GM23338 (cell line): ENCODE results near the gene ABCA13. TPM values are rescaled to one million over a fixed set of nuclear protein-coding genes. Genes with fewer than 3 reads are reported as not detected.

ENCODE experiments used
- ATAC-seq: fragments of 200-7000 bp; cut with Tn5 transposase; 3 replicates; pipeline ENCODE4 v1.9.1; 2020
- DNase-seq: peaks from one replicate; pipeline ENCODE4 v3.0.0-alpha.2; 2015; ENCODE audit warnings: low spot score
- H2AFZ ChIP-seq: fragments of 200-600 bp; sonication (generic); 2 replicates; pipeline ENCODE4 v1.8.0; 2016; ENCODE audit warnings: antibody characterized with exemption, mild to moderate bottlenecking, moderate library complexity
- H3F3A ChIP-seq: fragments of 200-600 bp; sonication (generic); replicated peaks from 2 replicates; pipeline ENCODE4 v1.8.0; 2017; ENCODE audit warnings: antibody characterized with exemption, mixed run types, low read depth
- H3K27ac ChIP-seq: fragments of 200-600 bp; sonication (generic); 2 replicates; pipeline ENCODE4 v1.6.1; 2016; ENCODE audit warnings: low read depth
- H3K27me3 ChIP-seq: fragments of 200-600 bp; sonication (generic); 2 replicates; pipeline ENCODE4 v1.8.0; 2016; ENCODE audit warnings: mild to moderate bottlenecking, mixed run types, moderate library complexity; ENCODE audit not compliant: insufficient read depth
- H3K36me3 ChIP-seq: fragments of 200-600 bp; sonication (generic); 2 replicates; pipeline ENCODE4 v1.8.0; 2016; ENCODE audit warnings: mild to moderate bottlenecking; ENCODE audit not compliant: insufficient read depth
- H3K4me1 ChIP-seq: fragments of 200-600 bp; sonication (generic); 2 replicates; pipeline ENCODE4 v1.8.0; 2016; ENCODE audit warnings: mild to moderate bottlenecking, moderate library complexity; ENCODE audit not compliant: insufficient read depth
- H3K4me2 ChIP-seq: fragments of 200-600 bp; sonication (generic); 2 replicates; pipeline ENCODE4 v1.7.1; 2017; ENCODE audit warnings: mixed run types
- H3K4me3 ChIP-seq: fragments of 200-600 bp; sonication (generic); 2 replicates; pipeline ENCODE4 v1.6.1; 2016; ENCODE audit warnings: mixed run types
- H3K79me2 ChIP-seq: fragments of 200-600 bp; sonication (generic); replicated peaks from 2 replicates; pipeline ENCODE4 v1.8.0; 2017; ENCODE audit warnings: mild to moderate bottlenecking; ENCODE audit not compliant: insufficient read depth
- H3K9me2 ChIP-seq: fragments of 200-600 bp; sonication (generic); 2 replicates; pipeline ENCODE4 v1.8.0; 2017; ENCODE audit not compliant: insufficient read depth
- H4K20me1 ChIP-seq: fragments of 200-600 bp; sonication (generic); replicated peaks from 2 replicates; pipeline ENCODE4 v1.8.0; 2017; ENCODE audit warnings: mild to moderate bottlenecking; ENCODE audit not compliant: insufficient read depth
- H3K27ac Mint-ChIP-seq: 2 replicates; pipeline ENCODE4 v1.8.0; 2020; ENCODE audit warnings: inconsistent platforms, mild to moderate bottlenecking, moderate library complexity, mixed read lengths
- H3K27me3 Mint-ChIP-seq: 3 replicates; pipeline ENCODE4 v1.8.0; 2022; ENCODE audit warnings: low read depth, mild to moderate bottlenecking, moderate library complexity, mixed read lengths, inconsistent platforms; ENCODE audit not compliant: insufficient read depth, poor library complexity
- H3K36me3 Mint-ChIP-seq: 3 replicates; pipeline ENCODE4 v1.8.0; 2021; ENCODE audit warnings: low read depth, mild to moderate bottlenecking, inconsistent platforms, moderate library complexity, mixed read lengths
- H3K4me1 Mint-ChIP-seq: 3 replicates; pipeline ENCODE4 v1.8.0; 2020; ENCODE audit warnings: mild to moderate bottlenecking, inconsistent platforms, mixed read lengths
- H3K4me3 Mint-ChIP-seq: 3 replicates; pipeline ENCODE4 v1.8.0; 2021; ENCODE audit warnings: moderate library complexity, mild to moderate bottlenecking, inconsistent platforms, mixed read lengths
- H3K9me3 Mint-ChIP-seq: 3 replicates; pipeline ENCODE4 v1.8.0; 2020; ENCODE audit warnings: moderate library complexity, mild to moderate bottlenecking, inconsistent platforms, mixed read lengths
- CREB1 ChIP-seq: fragments of 250-450 bp; sonication (Bioruptor Pico); IDR thresholded peaks from 2 replicates; pipeline ENCODE4 v1.5.0; 2020; ENCODE audit warnings: low read depth, mild to moderate bottlenecking, moderate library complexity
- CTCF ChIP-seq, 2 experiments: fragments of 200-600 bp in 1 of 2; sonication (generic) in 1 of 2; conservative IDR thresholded peaks; 2 replicates each; pipeline versions ENCODE4 v1.5.1 to v1.6.1; 2016 to 2017; ENCODE audit warnings: antibody characterized with exemption in 2 of 2, low read depth in 2 of 2, mild to moderate bottlenecking in 2 of 2, moderate library complexity in 1 of 2
- ETS1 ChIP-seq: IDR thresholded peaks from 2 replicates; pipeline ENCODE4 v1.6.1; 2016; ENCODE audit warnings: antibody characterized with exemption
- EZH2 ChIP-seq: fragments of 200-600 bp; sonication (generic); IDR thresholded peaks from one replicate; pipeline ENCODE4 v1.8.0; 2017; ENCODE audit warnings: antibody characterized with exemption, mild to moderate bottlenecking, low read depth; ENCODE audit not compliant: unreplicated experiment
- EZH2phosphoT487 ChIP-seq: fragments of 200-600 bp; sonication (generic); IDR thresholded peaks from one replicate; pipeline ENCODE4 v1.8.1; 2018; ENCODE audit warnings: antibody characterized with exemption; ENCODE audit not compliant: unreplicated experiment
- JUNB ChIP-seq: IDR thresholded peaks from one replicate; pipeline ENCODE4 v1.6.1; 2016; ENCODE audit warnings: antibody characterized with exemption; ENCODE audit not compliant: unreplicated experiment
- NANOG ChIP-seq: IDR thresholded peaks from 2 replicates; pipeline ENCODE4 v1.6.1; 2016; ENCODE audit warnings: antibody characterized with exemption, borderline replicate concordance
- POLR2AphosphoS5 ChIP-seq: IDR thresholded peaks from 2 replicates; pipeline ENCODE4 v1.6.1; 2016; ENCODE audit warnings: antibody characterized with exemption, low read depth
- STAT1 ChIP-seq: IDR thresholded peaks from one replicate; pipeline ENCODE4 v1.6.1; 2016; ENCODE audit warnings: antibody characterized with exemption; ENCODE audit not compliant: unreplicated experiment
- ZNF114 ChIP-seq: fragments of 250-450 bp; sonication (Bioruptor Pico); IDR thresholded peaks from 2 replicates; pipeline ENCODE4 v1.5.0; 2020; ENCODE audit warnings: mild to moderate bottlenecking, moderate library complexity
- ZNF331 ChIP-seq: fragments of 250-450 bp; sonication (Bioruptor Pico); IDR thresholded peaks from 2 replicates; pipeline ENCODE4 v1.5.0; 2020; ENCODE audit warnings: low read depth, mild to moderate bottlenecking, moderate library complexity
- ZNF462 ChIP-seq: fragments of 250-450 bp; sonication (Bioruptor Pico); IDR thresholded peaks from 2 replicates; pipeline ENCODE4 v1.5.0; 2020; ENCODE audit warnings: mild to moderate bottlenecking, moderate library complexity
- polyA plus RNA-seq: library from polyadenylated mRNA; unstranded; fragments of >200 nt; fragmentation: Nextera tagmentation; extraction: Ambion mirVana; gene quantifications from 2 replicates; pipeline ENCODE4 v1.2.1, GENCODE V29; 2016
- total RNA-seq: library from RNA; depleted of rRNA; stranded (reverse); fragments of >200 nt; shearing (Covaris generic); gene quantifications from 2 replicates; pipeline ENCODE4 v1.2.3, GENCODE V29; 2014
- TF ChIP-seq, protein P1 (sequence below): IDR thresholded peaks from one replicate; pipeline ENCODE4 v1.6.1; 2018; ENCODE audit warnings: antibody characterized with exemption; ENCODE audit not compliant: unreplicated experiment

Gene ABCA13
- total and polyA plus RNA-seq, 2 experiments from 2014 or later: 0.21 TPM; not detected in 1

DNA sequence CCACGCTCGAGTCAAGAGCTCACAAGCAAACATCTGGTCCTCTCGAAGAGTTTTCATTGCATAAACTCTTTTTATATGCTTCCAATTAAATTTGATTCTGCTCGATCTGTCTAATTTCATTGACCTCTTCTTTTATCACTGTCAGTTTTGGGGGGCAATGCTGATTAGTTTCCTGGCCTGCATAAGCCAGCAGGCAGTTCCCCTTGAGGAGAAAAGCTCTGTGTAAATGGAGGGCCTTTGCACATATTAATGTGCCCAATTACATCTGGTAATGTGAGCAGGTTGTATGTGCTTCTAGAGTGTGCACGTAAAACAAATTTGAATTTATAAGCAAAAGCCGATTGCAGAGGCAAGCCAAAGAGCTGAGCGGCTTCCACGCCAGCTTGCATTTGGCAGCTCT, 210.3 kb downstream of the ABCA13 start:
- no peak for ATAC-seq
- no peaks in the 10 kb centered on the region for H3F3A ChIP-seq
- H3K36me3 ChIP-seq: no peaks in the 10 kb centered on the region
- no peak overlapping the region for H3K4me2 ChIP-seq
- no peaks in the 10 kb centered on the region for H3K9me2 ChIP-seq
- Mint-ChIP-seq H3K9me3 (no peaks in the 10 kb centered on the region), H3K36me3 (no peaks in the 10 kb centered on the region), H3K27me3 (no peaks in the 10 kb centered on the region), H3K27ac (no peak overlapping the region), H3K4me1 (no peaks in the 10 kb centered on the region), H3K4me3 (no peak overlapping the region)
- DNase-seq: no peak
- no peaks in the 10 kb centered on the region for H3K4me1 ChIP-seq
- H3K27me3 ChIP-seq: no peaks in the 10 kb centered on the region
- no peaks in the 10 kb centered on the region for H4K20me1 ChIP-seq
- H3K79me2 ChIP-seq: no peaks in the 10 kb centered on the region
- H3K4me3 ChIP-seq: no peak overlapping the region
- H2AFZ ChIP-seq: no peak overlapping the region
- no peak overlapping the region for H3K27ac ChIP-seq
- no peak for TF ChIP-seq STAT1
- no peak for TF ChIP-seq ZNF462 (CRISPR knock-in tag)
- TF ChIP-seq JUNB: no peak
- no peak for TF ChIP-seq POLR2AphosphoS5
- TF ChIP-seq NANOG: no peak
- TF ChIP-seq, protein P1, sequence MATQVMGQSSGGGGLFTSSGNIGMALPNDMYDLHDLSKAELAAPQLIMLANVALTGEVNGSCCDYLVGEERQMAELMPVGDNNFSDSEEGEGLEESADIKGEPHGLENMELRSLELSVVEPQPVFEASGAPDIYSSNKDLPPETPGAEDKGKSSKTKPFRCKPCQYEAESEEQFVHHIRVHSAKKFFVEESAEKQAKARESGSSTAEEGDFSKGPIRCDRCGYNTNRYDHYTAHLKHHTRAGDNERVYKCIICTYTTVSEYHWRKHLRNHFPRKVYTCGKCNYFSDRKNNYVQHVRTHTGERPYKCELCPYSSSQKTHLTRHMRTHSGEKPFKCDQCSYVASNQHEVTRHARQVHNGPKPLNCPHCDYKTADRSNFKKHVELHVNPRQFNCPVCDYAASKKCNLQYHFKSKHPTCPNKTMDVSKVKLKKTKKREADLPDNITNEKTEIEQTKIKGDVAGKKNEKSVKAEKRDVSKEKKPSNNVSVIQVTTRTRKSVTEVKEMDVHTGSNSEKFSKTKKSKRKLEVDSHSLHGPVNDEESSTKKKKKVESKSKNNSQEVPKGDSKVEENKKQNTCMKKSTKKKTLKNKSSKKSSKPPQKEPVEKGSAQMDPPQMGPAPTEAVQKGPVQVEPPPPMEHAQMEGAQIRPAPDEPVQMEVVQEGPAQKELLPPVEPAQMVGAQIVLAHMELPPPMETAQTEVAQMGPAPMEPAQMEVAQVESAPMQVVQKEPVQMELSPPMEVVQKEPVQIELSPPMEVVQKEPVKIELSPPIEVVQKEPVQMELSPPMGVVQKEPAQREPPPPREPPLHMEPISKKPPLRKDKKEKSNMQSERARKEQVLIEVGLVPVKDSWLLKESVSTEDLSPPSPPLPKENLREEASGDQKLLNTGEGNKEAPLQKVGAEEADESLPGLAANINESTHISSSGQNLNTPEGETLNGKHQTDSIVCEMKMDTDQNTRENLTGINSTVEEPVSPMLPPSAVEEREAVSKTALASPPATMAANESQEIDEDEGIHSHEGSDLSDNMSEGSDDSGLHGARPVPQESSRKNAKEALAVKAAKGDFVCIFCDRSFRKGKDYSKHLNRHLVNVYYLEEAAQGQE: no peak
- no peak for TF ChIP-seq EZH2phosphoT487
- no peak for TF ChIP-seq ZNF114 (CRISPR knock-in tag)
- TF ChIP-seq CTCF (conservative IDR thresholded peaks at IDR 0.05; ENCODE audit: low read depth in 2 of 2): no peak
- TF ChIP-seq CREB1 (CRISPR knock-in tag): no peak
- no peak for TF ChIP-seq ZNF331 (CRISPR knock-in tag)
- TF ChIP-seq ETS1: no peak
- no peak for TF ChIP-seq EZH2
